ENCODE data around the gene MDFI. TPM values are rescaled to one million over a fixed set of nuclear protein-coding genes. Genes with fewer than 3 reads are reported as not detected.

The MDFI gene
- total and polyA plus RNA-seq, 2 experiments from 2014 or later: 27.5 to 137 TPM

GRCh38 chr6:41691426-41692079 is 53.3 kb downstream of the MDFI start:
- H3K27me3 ChIP-seq: no peaks in the 10 kb centered on the region
- no peak overlapping the region for H3K4me3 ChIP-seq
- no peaks in the 10 kb centered on the region for H3K4me1 ChIP-seq (ENCODE audit: low read depth)
- TF ChIP-seq, protein P1, sequence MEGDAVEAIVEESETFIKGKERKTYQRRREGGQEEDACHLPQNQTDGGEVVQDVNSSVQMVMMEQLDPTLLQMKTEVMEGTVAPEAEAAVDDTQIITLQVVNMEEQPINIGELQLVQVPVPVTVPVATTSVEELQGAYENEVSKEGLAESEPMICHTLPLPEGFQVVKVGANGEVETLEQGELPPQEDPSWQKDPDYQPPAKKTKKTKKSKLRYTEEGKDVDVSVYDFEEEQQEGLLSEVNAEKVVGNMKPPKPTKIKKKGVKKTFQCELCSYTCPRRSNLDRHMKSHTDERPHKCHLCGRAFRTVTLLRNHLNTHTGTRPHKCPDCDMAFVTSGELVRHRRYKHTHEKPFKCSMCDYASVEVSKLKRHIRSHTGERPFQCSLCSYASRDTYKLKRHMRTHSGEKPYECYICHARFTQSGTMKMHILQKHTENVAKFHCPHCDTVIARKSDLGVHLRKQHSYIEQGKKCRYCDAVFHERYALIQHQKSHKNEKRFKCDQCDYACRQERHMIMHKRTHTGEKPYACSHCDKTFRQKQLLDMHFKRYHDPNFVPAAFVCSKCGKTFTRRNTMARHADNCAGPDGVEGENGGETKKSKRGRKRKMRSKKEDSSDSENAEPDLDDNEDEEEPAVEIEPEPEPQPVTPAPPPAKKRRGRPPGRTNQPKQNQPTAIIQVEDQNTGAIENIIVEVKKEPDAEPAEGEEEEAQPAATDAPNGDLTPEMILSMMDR (IDR thresholded peaks at IDR 0.05; ENCODE audit: low read depth, low read length): no peak
- DNase-seq (ENCODE audit: low read depth in 1 of 2, low spot score in 1 of 2): no peak
- H3K27ac ChIP-seq: no peak overlapping the region
- H3K36me3 ChIP-seq: no peaks in the 10 kb centered on the region
- no peaks in the 10 kb centered on the region for H3K9me3 ChIP-seq (ENCODE audit: low read depth)

DNA sequence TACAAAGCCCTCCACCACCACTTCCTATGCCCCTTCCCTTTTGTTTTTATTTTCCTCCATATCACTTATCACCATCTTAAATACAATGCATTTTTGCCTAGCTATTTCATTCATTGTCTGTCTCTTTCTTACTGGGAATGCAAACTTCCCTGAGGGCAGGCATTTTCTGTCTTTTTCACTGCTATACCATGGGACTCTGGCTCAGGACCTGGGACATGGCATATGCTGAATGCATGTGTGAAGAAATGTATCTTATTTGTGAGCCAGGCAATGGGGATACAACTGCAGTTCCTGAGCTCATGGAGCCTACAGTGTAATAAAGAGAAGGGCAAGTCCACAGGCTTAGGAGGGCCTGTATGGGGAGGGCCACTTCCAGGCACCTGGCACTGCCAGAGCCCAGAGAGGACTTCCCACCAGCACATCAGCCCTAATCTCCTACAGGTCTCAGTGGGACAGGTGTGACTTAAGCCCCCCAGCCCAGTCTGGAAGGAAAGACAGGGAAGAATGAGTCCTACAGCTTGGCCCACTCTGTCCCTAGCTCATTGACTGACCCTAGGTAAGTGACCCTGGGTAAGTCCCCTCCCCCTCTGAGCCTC is 53.9 kb downstream of the MDFI start:
- Histone ChIP-seq H3K27me3 (no peaks in the 10 kb centered on the region), H3K27ac (no peak overlapping the region), H3K9me3 (ENCODE audit: low read depth) (no peaks in the 10 kb centered on the region), H3K36me3 (no peaks in the 10 kb centered on the region), H3K4me1 (ENCODE audit: low read depth) (no peaks in the 10 kb centered on the region), H3K4me3 (no peak overlapping the region)
- DNase-seq (ENCODE audit: low read depth in 1 of 2, low spot score in 1 of 2): no peak
- TF ChIP-seq, protein P1 (IDR thresholded peaks at IDR 0.05; ENCODE audit: low read depth, low read length): no peak

DNA sequence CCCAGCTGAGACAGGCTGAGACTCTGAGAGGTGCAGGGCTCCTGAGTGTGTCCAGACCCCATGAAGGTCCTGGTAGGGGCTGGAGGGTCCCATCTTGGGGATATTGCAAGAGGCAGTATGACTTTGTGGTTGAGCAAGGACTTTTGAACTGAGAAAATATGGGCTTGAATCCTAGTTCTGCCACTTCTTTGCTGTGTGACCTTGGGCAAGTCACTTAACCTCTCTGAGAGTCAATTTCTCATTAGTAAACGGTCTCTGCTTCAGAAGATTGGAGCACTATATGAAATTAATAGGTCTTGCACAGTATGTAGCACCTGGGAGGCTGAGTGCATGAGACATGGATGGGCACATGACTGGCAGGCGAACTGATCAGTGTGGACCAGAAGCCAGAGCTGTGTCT is 54.5 kb downstream of the MDFI start:
- Histone ChIP-seq H3K4me3 (no peak overlapping the region), H3K27me3 (no peaks in the 10 kb centered on the region)
- TF ChIP-seq, protein P1 (IDR thresholded peaks at IDR 0.05; ENCODE audit: low read depth, low read length): no peak

DNA sequence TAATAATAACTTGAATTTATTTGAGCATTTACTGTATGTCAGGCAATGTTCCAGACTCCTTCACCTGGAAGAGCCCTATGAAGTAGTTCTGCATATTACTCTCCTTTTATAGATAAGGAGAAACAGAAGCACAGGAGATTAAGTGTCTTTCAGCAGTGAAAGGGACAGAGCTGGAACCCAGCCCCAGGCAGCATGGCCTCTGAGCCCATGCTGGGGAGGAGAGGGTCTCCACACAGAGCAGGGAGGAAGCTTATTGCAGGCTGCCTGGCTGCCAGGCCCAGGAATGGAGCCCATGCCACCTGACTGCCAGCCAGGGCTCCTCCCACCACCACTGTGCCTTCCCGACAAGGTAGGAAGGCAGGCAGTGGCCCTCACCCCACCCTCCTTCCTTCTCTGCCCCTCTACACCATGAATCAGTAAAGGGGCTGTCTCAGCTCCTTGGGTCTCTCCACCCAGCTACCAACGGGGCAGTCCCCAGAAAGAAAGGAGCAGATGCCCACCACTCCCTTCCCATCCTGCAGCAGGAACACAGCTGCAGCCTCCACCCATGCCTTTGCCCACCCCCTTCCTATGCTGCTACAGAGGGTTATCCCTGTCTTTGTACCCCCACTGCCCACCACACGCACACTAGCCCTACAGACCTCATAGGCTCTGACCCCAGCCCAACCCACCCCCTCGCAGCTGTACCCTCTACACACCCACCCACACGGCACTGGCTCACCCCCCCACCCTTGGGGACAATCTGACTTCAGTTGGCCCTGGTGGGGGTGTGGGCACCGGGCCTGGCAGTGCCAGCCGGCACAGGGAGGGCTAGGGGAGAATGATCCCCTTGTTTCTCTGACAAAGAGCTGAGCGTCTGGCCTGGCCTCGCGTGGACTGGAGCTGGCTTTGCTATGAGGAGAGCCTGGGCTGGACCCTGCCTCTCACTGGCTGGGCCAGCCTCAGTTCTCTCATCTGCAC is 55.3 kb downstream of the MDFI start:
- no peaks in the 10 kb centered on the region for H3K4me1 ChIP-seq (ENCODE audit: low read depth)
- TF ChIP-seq, protein P1 (IDR thresholded peaks at IDR 0.05; ENCODE audit: low read depth, low read length): no peak
- DNase-seq (ENCODE audit: low read depth in 1 of 2, low spot score in 1 of 2): no peak
- H3K36me3 ChIP-seq: no peaks in the 10 kb centered on the region
- H3K27ac ChIP-seq: no peak overlapping the region
- no peaks in the 10 kb centered on the region for H3K27me3 ChIP-seq
- no peaks in the 10 kb centered on the region for H3K9me3 ChIP-seq (ENCODE audit: low read depth)
- H3K4me3 ChIP-seq: no peak overlapping the region

More for the DNA sequence above, 54.5 kb downstream of the MDFI start:
- no peak overlapping the region for H3K27ac ChIP-seq
- H3K36me3 ChIP-seq: no peaks in the 10 kb centered on the region
- H3K4me1 ChIP-seq (ENCODE audit: low read depth): no peaks in the 10 kb centered on the region
- DNase-seq (ENCODE audit: low read depth in 1 of 2, low spot score in 1 of 2): no peak
- no peaks in the 10 kb centered on the region for H3K9me3 ChIP-seq (ENCODE audit: low read depth)

- no peak for DNase-seq (ENCODE audit: low read depth in 1 of 2, low spot score in 1 of 2)
- H3K4me1 ChIP-seq (ENCODE audit: low read depth): no peaks in the 10 kb centered on the region
- no peaks in the 10 kb centered on the region for H3K9me3 ChIP-seq (ENCODE audit: low read depth)
- no peaks in the 10 kb centered on the region for H3K27me3 ChIP-seq
- H3K36me3 ChIP-seq: no peaks in the 10 kb centered on the region
- H3K27ac ChIP-seq: no peak overlapping the region
- no peak overlapping the region for H3K4me3 ChIP-seq
- TF ChIP-seq, protein P1 (IDR thresholded peaks at IDR 0.05; ENCODE audit: low read depth, low read length): no peak
Observed at GRCh38 chr6:41694815-41695526, 56.7 kb downstream of the MDFI start.

Data from cardiac muscle cell (in vitro differentiated cells and primary cell).